ENCODE measurements around the gene INPP4B. TPM values are rescaled to one million over a fixed set of nuclear protein-coding genes. Genes with fewer than 3 reads are reported as not detected.

The INPP4B gene
- total and polyA plus RNA-seq, 7 donors = 4.2 to 27.3 (median 17.2) TPM

DNA sequence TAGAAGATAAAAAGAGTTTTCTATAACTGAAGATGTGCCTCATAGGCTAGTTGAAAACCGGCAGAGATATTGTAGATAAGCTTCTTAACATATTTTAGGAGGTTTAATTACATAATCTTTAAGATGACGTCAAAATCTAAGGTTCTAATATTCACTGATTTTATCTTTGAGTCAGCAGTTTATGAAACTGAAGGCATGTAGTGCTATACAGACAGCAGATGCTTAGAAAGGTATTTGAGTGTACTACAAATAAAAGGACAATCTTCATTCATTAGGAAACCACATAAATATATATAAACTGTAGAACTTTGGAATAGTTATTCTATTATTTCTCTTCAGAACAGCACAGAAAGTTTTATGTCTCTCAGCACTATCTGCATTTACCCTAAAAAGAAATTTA is 704.9 kb downstream of the INPP4B start:
- Histone ChIP-seq H3K4me1 (no peaks in the 10 kb centered on the region), H3K36me3 (no peaks in the 10 kb centered on the region), H3K9me3 (no peaks in the 10 kb centered on the region), H3K27ac (no peak overlapping the region), H3K4me3 (no peak overlapping the region), H3K27me3 (no peaks in the 10 kb centered on the region)
- DNase-seq = no peak
- TF ChIP-seq POLR2AphosphoS5 (IDR thresholded peaks at IDR 0.05) (no peak), EP300 (IDR thresholded peaks at IDR 0.05) (no peak), POLR2A (IDR thresholded peaks at IDR 0.05) (no peak)
- TF ChIP-seq, protein P1, sequence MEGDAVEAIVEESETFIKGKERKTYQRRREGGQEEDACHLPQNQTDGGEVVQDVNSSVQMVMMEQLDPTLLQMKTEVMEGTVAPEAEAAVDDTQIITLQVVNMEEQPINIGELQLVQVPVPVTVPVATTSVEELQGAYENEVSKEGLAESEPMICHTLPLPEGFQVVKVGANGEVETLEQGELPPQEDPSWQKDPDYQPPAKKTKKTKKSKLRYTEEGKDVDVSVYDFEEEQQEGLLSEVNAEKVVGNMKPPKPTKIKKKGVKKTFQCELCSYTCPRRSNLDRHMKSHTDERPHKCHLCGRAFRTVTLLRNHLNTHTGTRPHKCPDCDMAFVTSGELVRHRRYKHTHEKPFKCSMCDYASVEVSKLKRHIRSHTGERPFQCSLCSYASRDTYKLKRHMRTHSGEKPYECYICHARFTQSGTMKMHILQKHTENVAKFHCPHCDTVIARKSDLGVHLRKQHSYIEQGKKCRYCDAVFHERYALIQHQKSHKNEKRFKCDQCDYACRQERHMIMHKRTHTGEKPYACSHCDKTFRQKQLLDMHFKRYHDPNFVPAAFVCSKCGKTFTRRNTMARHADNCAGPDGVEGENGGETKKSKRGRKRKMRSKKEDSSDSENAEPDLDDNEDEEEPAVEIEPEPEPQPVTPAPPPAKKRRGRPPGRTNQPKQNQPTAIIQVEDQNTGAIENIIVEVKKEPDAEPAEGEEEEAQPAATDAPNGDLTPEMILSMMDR (IDR thresholded peaks at IDR 0.05) = no peak
- intact Hi-C loops (cut with DNase I) = no loop called here
- WGBS, 2 donors = 88 to 92% methylated on average over 2 of the region's 2 CpGs

DNA sequence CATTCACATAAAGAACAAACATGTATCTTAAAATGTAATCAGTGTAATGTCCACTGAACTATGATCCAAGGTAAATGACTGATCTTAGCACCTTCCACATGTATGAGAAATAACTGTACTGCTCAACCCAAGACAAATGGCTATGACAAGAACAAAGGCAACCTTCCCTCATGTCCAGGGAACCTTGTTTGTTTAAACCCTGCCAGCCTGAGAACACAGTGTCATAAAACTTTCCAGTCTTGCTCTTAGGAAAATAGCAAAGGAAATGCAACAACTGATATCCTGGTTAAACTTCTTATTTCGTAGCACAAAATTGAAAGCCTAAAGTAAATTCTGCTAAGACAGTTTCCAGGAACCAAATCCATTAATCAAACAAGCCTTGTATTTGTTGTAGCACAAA is 715.4 kb downstream of the INPP4B start:
- H3K9me3 ChIP-seq = no peaks in the 10 kb centered on the region
- WGBS, 2 donors = 15 to 58% methylated on average over 1 of the region's 1 CpG
- no peaks in the 10 kb centered on the region for H3K27me3 ChIP-seq
- DNase-seq = no peak
- TF ChIP-seq POLR2AphosphoS5 (IDR thresholded peaks at IDR 0.05) (peak in 1 of 4 donors; percentile 46), EP300 (IDR thresholded peaks at IDR 0.05) (no peak), POLR2A (IDR thresholded peaks at IDR 0.05) (no peak)
- TF ChIP-seq, protein P1 (IDR thresholded peaks at IDR 0.05) = no peak
- intact Hi-C loops (cut with DNase I) = no loop called here
- H3K4me1 ChIP-seq = peaks cover 0 to 44% (median 30%) of the 10 kb centered on the region in 4 donors
- peak overlapping the region in 1 of 4 donors; percentile 58 for H3K27ac ChIP-seq
- H3K4me3 ChIP-seq = no peak overlapping the region
- H3K36me3 ChIP-seq = no peaks in the 10 kb centered on the region

DNA sequence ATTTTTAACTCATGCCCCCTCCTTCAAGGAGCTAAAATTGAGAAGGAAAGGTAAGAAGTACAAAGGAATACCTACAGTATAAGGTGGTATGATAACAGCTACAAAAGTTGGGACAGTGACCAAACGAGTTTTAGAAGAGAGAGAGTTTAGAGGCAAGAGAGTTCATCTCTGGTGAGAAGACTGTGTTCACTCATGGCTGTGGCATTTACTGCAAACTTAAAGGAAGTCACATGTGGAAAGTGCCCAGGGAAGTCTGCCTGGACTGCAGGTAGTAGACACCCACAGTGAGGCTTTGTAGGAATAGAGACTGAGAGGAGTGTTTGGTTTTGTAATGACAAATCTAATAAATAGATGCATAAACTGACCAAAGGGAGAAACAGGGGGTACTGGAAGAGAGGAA is 716.2 kb downstream of the INPP4B start:
- H3K27me3 ChIP-seq = no peaks in the 10 kb centered on the region
- H3K9me3 ChIP-seq = no peaks in the 10 kb centered on the region
- intact Hi-C loops (cut with DNase I) = loop anchor here (10.0 kb wide), 1 partner anchor 955 kb away; no protein-coding TSS in a partner anchor
- H3K4me3 ChIP-seq = no peak overlapping the region
- no peak for DNase-seq
- H3K4me1 ChIP-seq = peaks cover 0 to 44% (median 30%) of the 10 kb centered on the region in 4 donors
- no peak overlapping the region for H3K27ac ChIP-seq
- H3K36me3 ChIP-seq = no peaks in the 10 kb centered on the region
- TF ChIP-seq, protein P1 (IDR thresholded peaks at IDR 0.05) = no peak
- no peak for TF ChIP-seq POLR2A (IDR thresholded peaks at IDR 0.05)
- no peak for TF ChIP-seq POLR2AphosphoS5 (IDR thresholded peaks at IDR 0.05)
- no peak for TF ChIP-seq EP300 (IDR thresholded peaks at IDR 0.05)
- 67 to 78% methylated on average over 1 of the region's 1 CpG for WGBS, 2 donors

DNA sequence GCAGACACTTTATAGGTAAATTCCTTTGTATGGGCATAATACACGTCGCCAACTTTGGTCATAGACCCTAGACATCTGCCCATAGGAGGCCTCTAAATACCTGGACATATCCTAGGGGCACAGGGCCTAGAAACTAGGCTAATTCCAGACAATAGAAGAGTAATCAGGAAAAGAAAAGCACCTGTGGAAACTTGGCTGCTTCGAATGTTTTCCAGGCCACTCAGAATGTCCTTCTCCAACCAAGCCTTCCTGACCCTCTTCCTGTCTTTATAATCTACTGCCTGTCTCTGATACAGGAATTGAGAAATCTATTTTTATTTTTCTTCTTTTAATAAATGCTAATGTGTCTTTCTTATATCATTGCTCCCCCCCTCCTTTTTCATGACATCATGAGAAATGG is 716.6 kb downstream of the INPP4B start:
- intact Hi-C loops (cut with DNase I) = loop anchor here (10.0 kb wide), 1 partner anchor 955 kb away; no protein-coding TSS in a partner anchor
- no peaks in the 10 kb centered on the region for H3K27me3 ChIP-seq
- H3K4me3 ChIP-seq = no peak overlapping the region
- peaks cover 0 to 44% (median 30%) of the 10 kb centered on the region in 4 donors for H3K4me1 ChIP-seq
- no peaks in the 10 kb centered on the region for H3K9me3 ChIP-seq
- DNase-seq = no peak
- no peaks in the 10 kb centered on the region for H3K36me3 ChIP-seq
- H3K27ac ChIP-seq = no peak overlapping the region
- WGBS, 2 donors = 83 to 90% methylated on average over 3 of the region's 3 CpGs
- no peak for TF ChIP-seq EP300 (IDR thresholded peaks at IDR 0.05)
- TF ChIP-seq, protein P1 (IDR thresholded peaks at IDR 0.05) = no peak
- no peak for TF ChIP-seq POLR2A (IDR thresholded peaks at IDR 0.05)

DNA sequence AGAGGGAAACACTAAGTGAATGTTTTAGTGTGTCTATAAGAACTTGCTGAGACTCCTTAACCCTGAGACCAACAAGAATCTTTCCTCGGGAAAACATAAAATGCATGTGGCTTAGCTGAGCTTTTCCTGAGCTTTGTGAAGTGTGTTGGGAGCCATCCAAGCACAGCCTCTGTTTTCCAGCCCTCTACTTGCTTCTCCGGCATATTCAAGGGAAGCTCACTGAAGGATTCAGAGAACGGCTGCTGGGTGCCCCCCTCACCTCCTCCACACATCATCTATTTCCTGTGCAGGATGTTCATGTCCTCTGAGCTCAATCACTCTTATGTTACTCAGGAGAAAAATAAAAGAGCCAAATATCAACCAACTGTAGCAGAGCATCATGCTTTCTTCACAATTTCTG is 717.6 kb downstream of the INPP4B start:
- Histone ChIP-seq H3K9me3 (no peaks in the 10 kb centered on the region), H3K27me3 (no peaks in the 10 kb centered on the region), H3K36me3 (no peaks in the 10 kb centered on the region), H3K4me3 (no peak overlapping the region), H3K4me1 (peaks cover 0 to 44% (median 30%) of the 10 kb centered on the region in 4 donors), H3K27ac (peak overlapping the region; percentile 43 to 59 (median 45))
- TF ChIP-seq, protein P1 (IDR thresholded peaks at IDR 0.05) = no peak
- TF ChIP-seq EP300 (IDR thresholded peaks at IDR 0.05) = no peak
- TF ChIP-seq POLR2A (IDR thresholded peaks at IDR 0.05) = no peak
- TF ChIP-seq POLR2AphosphoS5 (IDR thresholded peaks at IDR 0.05) = no peak
- 41 to 85% methylated on average over 3 of the region's 3 CpGs for WGBS, 2 donors
- intact Hi-C loops (cut with DNase I) = loop anchor here (10.0 kb wide), 1 partner anchor 956 kb away; no protein-coding TSS in a partner anchor
- peak; percentile 66 for DNase-seq
